ENCODE data around the gene KCNJ3. TPM values are rescaled to one million over a fixed set of nuclear protein-coding genes. Genes with fewer than 3 reads are reported as not detected.

The KCNJ3 gene
- total RNA-seq, 1 experiment from 2014 or later, result 0.11 TPM

GRCh38 chr2:154813636-154814035 lies 115.1 kb downstream of the KCNJ3 start:
- H2AK5ac ChIP-seq (ENCODE audit: insufficient read length, low read length), result no peak overlapping the region
- no peak overlapping the region for H3K4ac ChIP-seq (ENCODE audit: low read depth, low read length)
- Mint-ChIP-seq H3K4me3 (no peak overlapping the region), H3K27ac (no peak overlapping the region), H3K36me3 (ENCODE audit: insufficient read depth in 1 of 3, low read depth in 3 of 3) (no peaks in the 10 kb centered on the region), H3K4me1 (peaks cover 0 to 3% of the 10 kb centered on the region in 2 experiments; a peak in 1 of 4 replicates), H3K9me3 (no peaks in the 10 kb centered on the region), H3K27me3 (ENCODE audit: low read depth) (no peaks in the 10 kb centered on the region)
- WGBS (ENCODE audit: extremely low coverage, insufficient read length, low lambda C conversion rate), result no CpG with 5 or more reads among the region's 1 CpG
- no peak overlapping the region for H2BK12ac ChIP-seq (ENCODE audit: insufficient read length, low read depth, low read length)
- no peak overlapping the region for H3K14ac ChIP-seq (ENCODE audit: insufficient read depth, low read length)
- H2BK120ac ChIP-seq (ENCODE audit: low read depth, low read length, poor library complexity, severe bottlenecking), result no peak overlapping the region
- no peak overlapping the region for H2BK5ac ChIP-seq (ENCODE audit: insufficient read length, low read length)
- no peak overlapping the region for H3K4me2 ChIP-seq (ENCODE audit: insufficient read depth, insufficient read length, low read length)
- no peaks in the 10 kb centered on the region for H3K9me3 ChIP-seq (ENCODE audit: control insufficient read depth, low read depth, low read length)
- no peak for DNase-seq
- H4K91ac ChIP-seq (ENCODE audit: insufficient read length, low read depth, low read length), result no peak overlapping the region
- H3K4me1 ChIP-seq (ENCODE audit: insufficient read depth, low read length), result no peaks in the 10 kb centered on the region
- no peak overlapping the region for H4K5ac ChIP-seq (ENCODE audit: insufficient read length, low read depth, low read length)
- H4K20me1 ChIP-seq (ENCODE audit: control insufficient read depth, insufficient read depth, insufficient read length), result no peaks in the 10 kb centered on the region
- H3K56ac ChIP-seq (ENCODE audit: insufficient read length, low read depth, low read length), result no peak overlapping the region
- H3T11ph ChIP-seq (ENCODE audit: low read length), result no peak overlapping the region
- H3K23me2 ChIP-seq (ENCODE audit: insufficient read length, low read depth, low read length, poor library complexity, severe bottlenecking), result no peaks in the 10 kb centered on the region
- no peak for TF ChIP-seq CTCF (conservative IDR thresholded peaks at IDR 0.05)
- no peak overlapping the region for H3K23ac ChIP-seq (ENCODE audit: insufficient read length, low read depth, low read length)
- no peaks in the 10 kb centered on the region for H3K27me3 ChIP-seq (ENCODE audit: insufficient read depth, low read length)
- no peaks in the 10 kb centered on the region for H3K79me1 ChIP-seq (ENCODE audit: insufficient read depth, low read depth, low read length, poor library complexity, severe bottlenecking)
- no peak overlapping the region for H2BK15ac ChIP-seq (ENCODE audit: low read depth, low read length)
- no peak overlapping the region for H3K9ac ChIP-seq (ENCODE audit: extremely low read depth, insufficient read length, low read length)
- no peak overlapping the region for H3K27ac ChIP-seq (ENCODE audit: insufficient read length, low read depth, low read length)
- no peak overlapping the region for H2BK20ac ChIP-seq (ENCODE audit: low read depth, low read length, poor library complexity, severe bottlenecking)
- H2AFZ ChIP-seq (ENCODE audit: low read length), result no peak overlapping the region
- no peak overlapping the region for H4K8ac ChIP-seq (replicated peaks; ENCODE audit: insufficient read length, low read depth, low read length)
- no peaks in the 10 kb centered on the region for H3K79me2 ChIP-seq (ENCODE audit: insufficient read depth, low read length)
- no peak overlapping the region for H3K18ac ChIP-seq (ENCODE audit: insufficient read length, low read depth, low read length)
